Hindlimb muscle (tissue), 1 donor: ENCODE data around the gene MRPL36. TPM values are rescaled to one million over a fixed set of nuclear protein-coding genes. Genes with fewer than 3 reads are reported as not detected.
A peak's percentile ranks its signal among the peaks of the same experiment; 100 is the strongest.
"Not testable (repeated sequence)": the region's sequence is repeated elsewhere in the genome, so short reads cannot be mapped to it uniquely, and the experiment has no call there.

Experiments used
- DNase-seq: peaks from one replicate; pipeline ENCODE4 v3.0.0-alpha.2; 2013
- polyA plus RNA-seq: library from polyadenylated mRNA; unstranded; fragments of 120-200 nt; gene quantifications from one replicate; pipeline ENCODE4 v1.2.1, GENCODE V29; 2013; ENCODE audit not compliant: insufficient read length

MRPL36 gene
- polyA plus RNA-seq, 1 donor: 32.8 TPM

GRCh38 chr5:1815071-1815786 is 15.6 kb upstream of the MRPL36 start:
- DNase-seq: no peak

GRCh38 chr5:1814183-1815020 is 14.8 kb upstream of the MRPL36 start:
- no peak for DNase-seq

- no peak for DNase-seq
These were observed 11.0 kb upstream of the MRPL36 start for GRCh38 chr5:1810581-1811101.

GRCh38 chr5:1809416-1810035 is 9.9 kb upstream of the MRPL36 start:
- DNase-seq: no peak

GRCh38 chr5:1808439-1808838 is 8.8 kb upstream of the MRPL36 start:
- no peak for DNase-seq

GRCh38 chr5:1807451-1808185 is 8.0 kb upstream of the MRPL36 start:
- DNase-seq: no peak

- DNase-seq: no peak
These were observed 7.3 kb upstream of the MRPL36 start for GRCh38 chr5:1806974-1807373.

GRCh38 chr5:1806199-1806598 is 6.6 kb upstream of the MRPL36 start:
- no peak for DNase-seq

GRCh38 chr5:1805736-1806135 is 6.1 kb upstream of the MRPL36 start:
- DNase-seq: no peak

- DNase-seq: no peak
These were observed 5.7 kb upstream of the MRPL36 start for GRCh38 chr5:1805326-1805725.

GRCh38 chr5:1804001-1804690 is 4.5 kb upstream of the MRPL36 start:
- DNase-seq: no peak

GRCh38 chr5:1803192-1803591 is 3.6 kb upstream of the MRPL36 start:
- DNase-seq: no peak

GRCh38 chr5:1801967-1802295 is 2.3 kb upstream of the MRPL36 start:
- no peak for DNase-seq

GRCh38 chr5:1801222-1801966 is 1.8 kb upstream of the MRPL36 start, which contains the start of gene NDUFS6:
Gene NDUFS6 (plus strand): TSS chr5:1801407. CDS start chr5:1801418, 11 bp downstream.
- peak; percentile 76 for DNase-seq

GRCh38 chr5:1800472-1801221 is 1.0 kb upstream of the MRPL36 start:
- DNase-seq: peak; percentile 8

- peak; percentile 11 for DNase-seq
These were observed 481 bp downstream of the MRPL36 start for GRCh38 chr5:1799110-1799601.

GRCh38 chr5:1798589-1798988 is 1.0 kb downstream of the MRPL36 start:
- DNase-seq: not testable (repeated sequence)

GRCh38 chr5:1797855-1798254 is 1.8 kb downstream of the MRPL36 start:
- DNase-seq: no peak

GRCh38 chr5:1797103-1797800 is 2.4 kb downstream of the MRPL36 start:
- DNase-seq: no peak
